ENCODE measurements around the gene ABHD17C.

ABHD17C gene

DNA sequence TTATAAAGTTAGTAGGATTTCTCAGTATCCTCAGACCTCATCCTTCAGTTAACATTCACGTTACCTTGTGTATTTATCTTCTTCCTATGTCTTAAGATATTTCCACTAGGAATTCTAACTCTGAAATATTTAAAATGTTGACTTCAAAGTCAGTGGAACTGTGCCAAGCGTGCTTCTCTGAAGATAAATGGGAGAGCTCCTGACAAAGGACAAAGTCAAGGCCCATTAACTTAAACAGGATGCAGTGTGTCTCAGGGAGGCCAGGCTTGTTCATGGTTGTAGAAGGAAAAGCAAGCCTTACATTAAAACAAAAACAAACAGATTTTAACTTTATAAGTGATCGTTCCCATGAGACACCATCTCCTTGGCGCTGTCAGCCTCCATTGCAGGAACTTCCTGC is 41.5 kb downstream of the ABHD17C start:
- H3K27ac ChIP-seq = no peak overlapping the region
- TF ChIP-seq, protein P1, sequence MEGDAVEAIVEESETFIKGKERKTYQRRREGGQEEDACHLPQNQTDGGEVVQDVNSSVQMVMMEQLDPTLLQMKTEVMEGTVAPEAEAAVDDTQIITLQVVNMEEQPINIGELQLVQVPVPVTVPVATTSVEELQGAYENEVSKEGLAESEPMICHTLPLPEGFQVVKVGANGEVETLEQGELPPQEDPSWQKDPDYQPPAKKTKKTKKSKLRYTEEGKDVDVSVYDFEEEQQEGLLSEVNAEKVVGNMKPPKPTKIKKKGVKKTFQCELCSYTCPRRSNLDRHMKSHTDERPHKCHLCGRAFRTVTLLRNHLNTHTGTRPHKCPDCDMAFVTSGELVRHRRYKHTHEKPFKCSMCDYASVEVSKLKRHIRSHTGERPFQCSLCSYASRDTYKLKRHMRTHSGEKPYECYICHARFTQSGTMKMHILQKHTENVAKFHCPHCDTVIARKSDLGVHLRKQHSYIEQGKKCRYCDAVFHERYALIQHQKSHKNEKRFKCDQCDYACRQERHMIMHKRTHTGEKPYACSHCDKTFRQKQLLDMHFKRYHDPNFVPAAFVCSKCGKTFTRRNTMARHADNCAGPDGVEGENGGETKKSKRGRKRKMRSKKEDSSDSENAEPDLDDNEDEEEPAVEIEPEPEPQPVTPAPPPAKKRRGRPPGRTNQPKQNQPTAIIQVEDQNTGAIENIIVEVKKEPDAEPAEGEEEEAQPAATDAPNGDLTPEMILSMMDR (IDR thresholded peaks at IDR 0.05) = no peak
- DNase-seq (ENCODE audit: low spot score) = no peak
- no peak overlapping the region for H3K4me3 ChIP-seq

DNA sequence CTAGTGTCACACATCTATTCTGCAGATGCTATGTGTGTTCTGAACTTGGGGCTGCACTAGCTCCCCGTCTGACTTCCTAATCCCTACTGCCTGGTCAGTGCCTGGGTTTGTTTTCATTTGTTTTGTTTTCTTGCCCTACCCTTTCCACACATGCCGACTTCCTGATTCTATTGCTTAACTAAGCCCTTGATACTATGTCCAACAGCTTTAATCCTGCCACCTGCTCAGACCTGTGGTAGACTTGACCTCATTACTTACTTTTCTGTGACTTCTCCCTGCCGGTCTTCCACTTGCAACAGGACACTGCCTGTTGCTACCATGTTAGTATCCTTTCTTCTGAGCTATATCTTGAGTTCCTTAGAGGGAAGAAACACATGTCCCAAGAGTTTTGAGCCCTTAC is 44.8 kb downstream of the ABHD17C start:
- TF ChIP-seq, protein P1 (IDR thresholded peaks at IDR 0.05) = no peak
- H3K4me3 ChIP-seq = no peak overlapping the region
- no peak for DNase-seq (ENCODE audit: low spot score)
- H3K27ac ChIP-seq = no peak overlapping the region

DNA sequence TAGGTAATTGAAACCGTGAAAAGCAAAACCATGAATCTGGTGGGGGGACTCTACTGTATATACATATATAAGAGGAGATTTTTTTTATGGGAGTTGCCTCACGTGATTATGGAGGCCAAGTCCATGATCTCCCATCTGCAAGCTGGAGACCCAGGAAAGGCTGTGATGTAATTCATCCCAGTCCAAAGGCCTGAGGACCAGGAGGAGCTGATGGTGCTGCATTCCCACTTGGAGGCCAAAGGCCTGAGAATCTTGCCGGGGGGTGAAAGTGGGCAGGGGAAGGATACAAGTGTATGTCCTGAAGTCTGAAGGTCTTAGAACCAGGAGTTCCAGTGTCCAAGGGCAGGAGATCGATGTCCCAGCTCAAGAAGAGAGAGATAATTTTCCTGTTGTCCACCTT is 47.0 kb downstream of the ABHD17C start:
- DNase-seq (ENCODE audit: low spot score) = no peak
- Histone ChIP-seq H3K4me3 (no peak overlapping the region), H3K27ac (no peak overlapping the region)
- TF ChIP-seq, protein P1 (IDR thresholded peaks at IDR 0.05) = no peak

DNA sequence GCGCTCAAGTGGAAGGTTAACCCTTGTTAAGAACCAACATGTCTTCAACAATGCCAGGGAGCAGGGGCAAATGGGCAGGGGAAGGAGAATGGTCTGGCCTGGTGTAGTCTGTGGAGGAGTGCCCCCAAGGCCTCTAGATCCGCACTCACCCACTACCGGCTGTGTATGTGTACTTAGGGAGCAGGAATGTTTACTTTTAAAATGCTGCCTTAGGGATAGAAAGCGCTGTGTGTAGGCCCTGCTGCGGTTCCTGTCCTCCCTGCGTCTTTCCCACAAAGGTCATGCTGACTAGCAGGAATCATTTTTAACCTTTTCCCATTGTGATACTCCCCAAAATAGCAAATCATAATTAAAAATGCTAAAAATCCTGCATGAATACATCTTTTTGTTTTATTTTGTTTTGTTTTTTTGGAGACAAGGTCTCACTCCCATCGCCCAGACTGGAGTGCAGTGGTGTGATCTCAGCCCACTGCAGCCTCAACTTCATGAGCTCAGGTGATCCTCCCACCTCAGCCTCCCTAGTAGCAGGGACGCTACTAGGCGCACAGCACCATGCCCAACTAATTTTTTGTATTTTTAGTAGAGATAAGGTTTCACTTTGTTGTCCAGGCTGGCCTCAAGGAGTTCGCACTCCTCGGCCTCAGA is 48.2 kb downstream of the ABHD17C start:
- Histone ChIP-seq H3K27ac (no peak overlapping the region), H3K4me3 (no peak overlapping the region)
- TF ChIP-seq, protein P1 (IDR thresholded peaks at IDR 0.05) = no peak
- no peak for DNase-seq (ENCODE audit: low spot score)

DNA sequence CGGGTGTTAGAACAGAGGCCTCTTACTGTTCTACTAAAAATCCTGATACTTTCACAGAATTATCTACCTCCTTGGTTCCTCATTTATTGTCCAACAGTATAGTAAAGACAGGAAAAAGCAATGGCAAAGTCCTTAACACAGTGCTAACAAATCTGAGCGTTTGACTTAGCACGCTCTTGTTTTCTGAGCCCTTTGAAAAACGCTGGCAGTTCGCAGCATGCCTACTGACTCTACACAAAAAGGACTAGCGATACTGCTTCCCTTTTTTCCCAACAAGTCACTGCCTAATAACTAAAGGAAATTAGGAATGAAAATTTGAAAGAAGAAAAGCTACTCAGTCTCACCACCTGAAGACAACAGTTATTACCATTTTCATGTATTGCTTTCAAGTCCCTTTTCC is 49.3 kb downstream of the ABHD17C start:
- DNase-seq (ENCODE audit: low spot score) = no peak
- Histone ChIP-seq H3K4me3 (no peak overlapping the region), H3K27ac (no peak overlapping the region)
- TF ChIP-seq, protein P1 (IDR thresholded peaks at IDR 0.05) = no peak

DNA sequence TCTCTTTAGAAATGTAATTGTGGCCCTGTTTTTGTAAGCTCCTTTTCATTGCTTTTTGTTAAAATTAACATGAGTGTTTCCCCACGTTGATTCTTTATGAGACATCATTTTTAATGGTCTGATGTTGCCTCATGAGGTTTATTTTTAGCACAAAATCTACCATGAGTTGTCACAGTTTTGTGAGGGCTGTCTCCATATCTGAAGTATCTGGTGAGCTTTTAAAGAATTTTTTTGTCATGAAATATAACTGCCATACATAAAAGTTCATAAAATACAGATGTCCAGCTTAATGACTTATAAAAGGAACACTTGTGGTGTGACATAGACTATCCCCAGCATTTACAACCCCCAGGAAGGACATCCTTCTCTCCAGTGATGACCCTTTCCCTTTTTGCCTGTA is 49.7 kb downstream of the ABHD17C start:
- H3K27ac ChIP-seq = no peak overlapping the region
- TF ChIP-seq, protein P1 (IDR thresholded peaks at IDR 0.05) = no peak
- H3K4me3 ChIP-seq = no peak overlapping the region
- DNase-seq (ENCODE audit: low spot score) = no peak

DNA sequence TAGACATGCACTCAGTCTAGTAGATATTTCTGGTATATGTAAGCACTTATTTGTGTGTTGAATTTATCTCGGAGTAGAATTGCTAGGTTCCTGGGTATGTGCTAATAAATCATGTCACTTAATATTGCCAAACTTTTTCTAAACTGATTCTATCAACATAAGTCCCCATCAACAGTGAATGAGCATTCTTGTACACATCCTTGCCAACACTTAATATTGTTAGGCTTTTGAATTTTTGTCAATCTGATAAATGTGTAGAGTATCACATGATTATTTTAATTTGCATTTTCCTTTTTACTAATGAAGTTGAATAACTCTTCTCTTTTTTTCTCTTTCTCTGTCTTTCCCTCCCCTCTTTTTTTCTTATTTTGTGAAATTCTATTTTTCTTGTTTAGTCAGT is 50.8 kb downstream of the ABHD17C start:
- TF ChIP-seq, protein P1 (IDR thresholded peaks at IDR 0.05) = no peak
- Histone ChIP-seq H3K27ac (no peak overlapping the region), H3K4me3 (no peak overlapping the region)
- no peak for DNase-seq (ENCODE audit: low spot score)
